ENCODE measurements around the gene NRAS.

GRCh38 chr1:114701931-114702330 lies 14.6 kb downstream of the NRAS start:
- TF ChIP-seq CTCF (conservative IDR thresholded peaks at IDR 0.05 in 1 of 2, IDR thresholded peaks at IDR 0.05 in 1 of 2; ENCODE audit: low read depth in 1 of 2, low read length in 2 of 2) (no peak), EZH2 (IDR thresholded peaks at IDR 0.05; ENCODE audit: low read length, missing control alignments) (no peak)
